Brain microvascular endothelial cell (primary cell): ENCODE measurements around the gene KRTAP5-6.

ENCODE experiments used
- DNase-seq: peaks from one replicate; pipeline ENCODE4 v3.0.0-alpha.2; 2020
- H3K27ac ChIP-seq: fragments of 250-450 bp; sonication (Bioruptor Pico); 2 replicates; pipeline ENCODE4 v1.5.1; 2020; ENCODE audit warnings: mild to moderate bottlenecking, moderate library complexity
- H3K27me3 ChIP-seq: fragments of 250-450 bp; sonication (Bioruptor Pico); replicated peaks from 2 replicates; pipeline ENCODE4 v1.5.1; 2020; ENCODE audit warnings: mild to moderate bottlenecking
- H3K36me3 ChIP-seq: fragments of 250-450 bp; sonication (Bioruptor Pico); replicated peaks from 2 replicates; pipeline ENCODE4 v1.5.1; 2020; ENCODE audit warnings: mild to moderate bottlenecking
- H3K4me3 ChIP-seq: 2 replicates; pipeline ENCODE4 v1.5.1; 2011; ENCODE audit warnings: low read depth, mild to moderate bottlenecking, control low read depth, low read length, moderate library complexity
- in situ Hi-C: cut with HindIII; loops from 2 replicates; pipeline ENCODE4 v1.10.0; 2017; ENCODE audit warnings: low sequenced_read_pairs, low pct_ligation_motif_present
- TF ChIP-seq, protein P1 (sequence below): IDR thresholded peaks from 2 replicates; pipeline ENCODE4 v1.5.1; 2011; ENCODE audit warnings: low read depth, mild to moderate bottlenecking, moderate library complexity, low read length, control low read depth, inconsistent platforms; ENCODE audit errors: missing control alignments

The KRTAP5-6 gene

DNA sequence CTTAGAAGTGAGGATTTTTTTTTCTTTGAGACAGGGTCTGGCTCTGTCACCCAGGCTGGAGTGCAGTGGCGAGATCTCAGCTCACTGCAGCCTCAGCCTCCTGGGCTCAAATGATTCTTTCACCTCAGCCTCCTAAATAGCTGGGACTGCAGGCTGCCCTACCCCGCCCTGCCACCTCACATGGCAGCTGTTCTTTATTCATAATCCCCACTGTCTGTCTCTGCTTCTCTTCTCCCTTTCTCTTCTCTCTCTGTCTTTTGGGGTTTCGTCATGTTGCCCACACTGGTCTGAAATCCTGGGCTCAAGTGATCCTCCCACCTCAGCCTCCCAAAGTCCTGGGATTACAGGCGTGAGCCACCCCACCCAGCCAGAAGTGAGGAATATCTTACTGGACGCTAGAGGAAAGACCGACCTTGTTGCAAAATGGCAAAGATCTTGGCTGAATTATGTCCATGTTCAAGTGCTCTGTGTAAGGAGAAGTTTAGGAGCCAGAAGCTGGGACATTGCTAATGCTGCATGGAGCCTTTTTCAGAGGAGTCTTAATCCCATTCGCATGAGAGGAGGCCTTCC is 45.5 kb upstream of the KRTAP5-6 start:
- peaks cover 18% of the 10 kb centered on the region for H3K27me3 ChIP-seq
- TF ChIP-seq, protein P1, sequence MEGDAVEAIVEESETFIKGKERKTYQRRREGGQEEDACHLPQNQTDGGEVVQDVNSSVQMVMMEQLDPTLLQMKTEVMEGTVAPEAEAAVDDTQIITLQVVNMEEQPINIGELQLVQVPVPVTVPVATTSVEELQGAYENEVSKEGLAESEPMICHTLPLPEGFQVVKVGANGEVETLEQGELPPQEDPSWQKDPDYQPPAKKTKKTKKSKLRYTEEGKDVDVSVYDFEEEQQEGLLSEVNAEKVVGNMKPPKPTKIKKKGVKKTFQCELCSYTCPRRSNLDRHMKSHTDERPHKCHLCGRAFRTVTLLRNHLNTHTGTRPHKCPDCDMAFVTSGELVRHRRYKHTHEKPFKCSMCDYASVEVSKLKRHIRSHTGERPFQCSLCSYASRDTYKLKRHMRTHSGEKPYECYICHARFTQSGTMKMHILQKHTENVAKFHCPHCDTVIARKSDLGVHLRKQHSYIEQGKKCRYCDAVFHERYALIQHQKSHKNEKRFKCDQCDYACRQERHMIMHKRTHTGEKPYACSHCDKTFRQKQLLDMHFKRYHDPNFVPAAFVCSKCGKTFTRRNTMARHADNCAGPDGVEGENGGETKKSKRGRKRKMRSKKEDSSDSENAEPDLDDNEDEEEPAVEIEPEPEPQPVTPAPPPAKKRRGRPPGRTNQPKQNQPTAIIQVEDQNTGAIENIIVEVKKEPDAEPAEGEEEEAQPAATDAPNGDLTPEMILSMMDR = no peak
- no peaks in the 10 kb centered on the region for H3K36me3 ChIP-seq
- no peak overlapping the region for H3K27ac ChIP-seq
- H3K4me3 ChIP-seq = no peak overlapping the region
- no peak for DNase-seq
- in situ Hi-C loops = no loop called here

DNA sequence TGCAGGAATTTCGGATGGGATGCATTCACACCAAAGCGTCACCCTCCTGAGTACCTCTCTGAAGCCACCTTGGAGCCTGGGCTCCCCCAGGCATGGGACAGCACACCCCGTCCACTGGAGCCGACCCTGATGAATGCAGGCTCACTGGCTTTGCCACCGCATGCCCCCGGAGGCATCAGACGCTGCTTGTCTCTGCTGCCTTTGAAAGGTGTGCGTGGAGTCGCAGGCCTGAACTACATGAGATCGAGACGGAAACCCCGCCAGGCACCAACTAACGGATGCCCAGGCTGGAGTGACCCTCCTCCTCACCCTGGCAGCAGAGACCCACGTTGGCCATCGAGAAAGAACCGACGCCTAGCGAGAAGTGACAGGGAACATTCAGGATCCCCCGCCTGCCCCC is 45.0 kb upstream of the KRTAP5-6 start:
- Histone ChIP-seq H3K36me3 (no peaks in the 10 kb centered on the region), H3K4me3 (no peak overlapping the region), H3K27me3 (peaks cover 18% of the 10 kb centered on the region), H3K27ac (no peak overlapping the region)
- TF ChIP-seq, protein P1 = no peak
- in situ Hi-C loops = no loop called here
- no peak for DNase-seq

DNA sequence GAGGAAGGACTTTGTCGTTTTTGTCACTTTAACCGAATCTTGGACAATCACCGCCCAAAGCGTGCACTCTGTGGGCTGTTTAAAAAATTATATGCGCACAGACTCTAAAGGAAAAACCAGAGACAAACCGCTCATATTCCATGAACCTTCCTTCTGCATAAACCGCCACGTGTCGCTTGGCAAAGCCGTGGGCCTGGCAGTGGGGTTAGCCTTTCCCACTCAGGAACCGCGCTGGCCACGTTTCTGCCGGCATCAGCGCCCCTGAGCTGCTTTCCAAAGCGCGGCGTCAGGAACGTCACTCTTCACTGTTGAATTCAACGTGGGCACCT is 44.6 kb upstream of the KRTAP5-6 start:
- in situ Hi-C loops = no loop called here
- H3K27ac ChIP-seq = no peak overlapping the region
- peaks cover 18% of the 10 kb centered on the region for H3K27me3 ChIP-seq
- no peak for DNase-seq
- no peaks in the 10 kb centered on the region for H3K36me3 ChIP-seq
- no peak overlapping the region for H3K4me3 ChIP-seq
- TF ChIP-seq, protein P1 = no peak

DNA sequence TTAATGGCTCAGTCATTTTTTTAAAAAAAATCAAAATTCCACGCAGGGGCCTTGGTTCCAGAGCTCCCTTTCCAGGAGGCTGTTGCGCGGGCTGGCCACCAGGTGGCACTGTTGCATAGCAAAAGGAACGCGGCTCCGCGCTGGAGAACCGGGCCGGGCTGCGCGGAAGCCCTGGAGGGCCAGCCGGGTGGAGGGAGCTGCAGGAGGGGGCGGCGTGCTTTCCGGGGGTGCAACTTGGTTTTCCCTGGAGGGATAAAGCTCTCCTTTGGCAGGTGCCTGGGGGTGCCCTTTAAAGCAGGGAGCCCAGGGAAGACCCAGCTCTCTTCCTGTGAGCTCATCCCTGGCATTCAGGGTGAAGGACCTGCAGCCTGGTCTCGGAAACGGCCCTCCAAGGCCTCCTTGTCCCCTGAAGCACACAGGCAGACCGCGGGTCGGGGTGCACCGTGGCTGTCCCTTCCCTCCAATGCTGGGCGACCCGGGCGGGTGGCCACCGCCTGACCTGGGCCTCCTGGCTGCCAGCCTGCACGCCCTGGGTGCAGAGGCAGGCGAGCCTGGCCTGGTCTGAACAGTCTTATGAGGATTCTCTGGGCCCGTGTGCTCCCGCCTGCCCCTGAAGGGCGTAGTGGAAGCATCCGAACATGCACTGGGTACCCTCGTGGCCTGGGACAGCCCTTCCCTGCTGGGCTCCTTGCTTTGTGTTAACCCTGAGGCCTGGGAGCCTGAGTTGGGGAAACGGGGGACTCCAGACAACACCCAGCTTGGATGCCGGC is 44.0 kb upstream of the KRTAP5-6 start:
- DNase-seq = peak; percentile 41
- TF ChIP-seq, protein P1 = peak; percentile 97
- H3K36me3 ChIP-seq = no peaks in the 10 kb centered on the region
- in situ Hi-C loops = no loop called here
- H3K27ac ChIP-seq = no peak overlapping the region
- peaks cover 18% of the 10 kb centered on the region for H3K27me3 ChIP-seq
- H3K4me3 ChIP-seq = no peak overlapping the region

DNA sequence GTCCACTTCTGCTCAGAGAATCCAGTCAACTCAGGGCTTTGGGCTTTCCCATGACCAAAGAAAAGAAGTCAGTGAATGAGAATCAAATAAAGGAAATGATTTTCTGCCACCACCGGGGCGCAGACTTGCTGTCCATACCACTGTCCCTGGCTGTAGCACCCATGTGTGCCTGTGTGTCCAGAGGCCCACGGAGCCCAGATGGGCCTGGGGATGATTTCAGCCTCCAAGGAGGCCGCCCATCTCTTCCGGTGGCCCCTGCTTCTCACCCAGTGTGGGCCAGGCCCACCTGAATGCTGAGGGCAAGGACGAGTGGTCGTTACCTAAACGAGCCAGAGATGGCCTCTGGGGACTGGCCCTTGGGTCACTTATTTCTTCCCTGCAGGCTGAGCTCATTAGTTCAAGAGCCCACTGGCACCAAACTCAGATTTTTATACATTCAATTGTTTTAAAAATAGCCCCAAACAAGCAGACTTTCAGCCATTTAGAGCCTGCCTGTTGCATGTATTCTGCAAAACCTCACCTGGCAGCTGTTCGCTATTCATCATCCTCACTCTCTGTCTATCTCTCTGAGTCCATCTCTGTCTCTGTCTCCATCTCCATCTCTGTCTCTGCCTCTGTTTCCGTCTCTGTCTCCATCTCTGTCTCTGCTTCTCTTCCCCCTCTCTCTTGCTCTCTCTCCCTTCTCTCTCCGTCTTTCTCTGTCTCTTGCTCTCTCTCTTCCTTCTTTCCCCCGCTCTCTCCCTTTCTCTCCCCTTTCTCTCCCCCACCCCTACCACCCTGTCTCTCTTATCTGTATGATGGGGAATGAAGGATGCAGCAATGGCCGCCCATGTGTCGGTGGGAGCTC is 43.2 kb upstream of the KRTAP5-6 start:
- no peak overlapping the region for H3K27ac ChIP-seq
- in situ Hi-C loops = no loop called here
- H3K4me3 ChIP-seq = no peak overlapping the region
- TF ChIP-seq, protein P1 = no peak
- no peak for DNase-seq
- no peaks in the 10 kb centered on the region for H3K36me3 ChIP-seq
- peaks cover 18% of the 10 kb centered on the region for H3K27me3 ChIP-seq
